K562 (cell line): ENCODE data around the gene FERMT3. TPM values are rescaled to one million over a fixed set of nuclear protein-coding genes. Genes with fewer than 3 reads are reported as not detected.
A peak's percentile ranks its signal among the peaks of the same experiment; 100 is the strongest.

ENCODE experiments used
- CEBPG ChIP-seq, 3 experiments: fragments of 200-800 bp in 1 of 3; sonication (Bioruptor generic) in 1 of 3; sonication (generic) in 1 of 3; formaldehyde crosslinking in 1 of 3; IDR thresholded peaks in 2 of 3; conservative IDR thresholded peaks in 1 of 3; 2 replicates each; pipeline versions ENCODE4 v1.6.1 to v1.8.0; 2016 to 2022; ENCODE audit warnings: missing compliant biosample characterization in 2 of 3, missing genetic modification characterization in 2 of 3, mild to moderate bottlenecking in 1 of 3, missing genetic modification reagents in 1 of 3
- HMGXB4 ChIP-seq: sonication (generic); formaldehyde crosslinking; IDR thresholded peaks from 2 replicates; pipeline ENCODE4 v1.8.1; 2023; ENCODE audit warnings: mild to moderate bottlenecking, missing genetic modification reagents
- IRF2 ChIP-seq: sonication (generic); formaldehyde crosslinking; IDR thresholded peaks from 2 replicates; pipeline ENCODE4 v1.8.1; 2022; ENCODE audit warnings: mild to moderate bottlenecking, missing genetic modification reagents
- KDM1A ChIP-seq, 2 experiments: fragments of 450-650 bp; IDR thresholded peaks; 2 replicates each; pipeline ENCODE4 v1.6.1; 2016; ENCODE audit warnings: mild to moderate bottlenecking in 2 of 2
- MED1 ChIP-seq: sonication (generic); formaldehyde crosslinking; IDR thresholded peaks from 2 replicates; pipeline ENCODE4 v1.8.1; 2023; ENCODE audit warnings: missing genetic modification reagents, borderline replicate concordance
- MYBL2 ChIP-seq, 2 experiments: fragments of 450-650 bp in 1 of 2; sonication (generic) in 1 of 2; formaldehyde crosslinking in 1 of 2; IDR thresholded peaks; 2 replicates each; pipeline versions ENCODE4 v1.6.1 to v1.8.1; 2017 to 2022; ENCODE audit warnings: borderline replicate concordance in 1 of 2, inconsistent platforms in 1 of 2, low read depth in 1 of 2, mild to moderate bottlenecking in 1 of 2, missing genetic modification reagents in 1 of 2, moderate library complexity in 1 of 2
- MYNN ChIP-seq, 2 experiments: sonication (generic); formaldehyde crosslinking in 1 of 2; IDR thresholded peaks; 2 replicates each; pipeline versions ENCODE4 v1.5.0 to v1.6.1; 2016 to 2020; ENCODE audit warnings: antibody characterized with exemption in 1 of 2, missing genetic modification reagents in 1 of 2
- NKRF ChIP-seq: fragments of 450-650 bp; IDR thresholded peaks from 2 replicates; pipeline ENCODE4 v1.6.1; 2016; ENCODE audit warnings: borderline replicate concordance
- PRDM10 ChIP-seq: fragments of 450-650 bp; IDR thresholded peaks from 2 replicates; pipeline ENCODE4 v1.6.1; 2018; ENCODE audit not compliant: partially characterized antibody
- TFAM ChIP-seq: fragments of 250-450 bp; sonication (Bioruptor Pico); conservative IDR thresholded peaks from 2 replicates; pipeline ENCODE4 v1.5.0; 2021; ENCODE audit warnings: mild to moderate bottlenecking, moderate library complexity
- WHSC1 ChIP-seq: IDR thresholded peaks from one replicate; pipeline ENCODE4 v1.6.1; 2012; ENCODE audit warnings: low read length, control low read depth, inconsistent platforms
- ZBTB43 ChIP-seq: sonication (generic); formaldehyde crosslinking; IDR thresholded peaks from 2 replicates; pipeline ENCODE4 v1.8.0; 2023; ENCODE audit warnings: mild to moderate bottlenecking, missing genetic modification reagents
- ZNF274 ChIP-seq: IDR thresholded peaks from 2 replicates; pipeline ENCODE4 v1.6.1; 2011; ENCODE audit warnings: low read depth, mild to moderate bottlenecking, low read length, moderate library complexity, borderline replicate concordance
- ZNF311 ChIP-seq: fragments of 250-450 bp; sonication (Bioruptor Pico); IDR thresholded peaks from 2 replicates; pipeline ENCODE4 v1.4.0; 2020; ENCODE audit warnings: mild to moderate bottlenecking, moderate library complexity
- ZNF316 ChIP-seq: fragments of 450-650 bp; IDR thresholded peaks from 2 replicates; pipeline ENCODE4 v1.6.1; 2016
- ZNF511 ChIP-seq: sonication (generic); formaldehyde crosslinking; IDR thresholded peaks from 2 replicates; pipeline ENCODE4 v1.8.0; 2022; ENCODE audit warnings: mild to moderate bottlenecking, missing genetic modification reagents
- polyA plus RNA-seq, 8 experiments: library from polyadenylated mRNA; depleted of rRNA in 4 of 8; stranded (reverse) in 5 of 8; unstranded in 3 of 8; fragments of >200 nt; fragmentation: Nextera tagmentation in 2 of 8; fragmentation: Illumina TruSeq in 1 of 8; extraction: Ambion mirVana in 2 of 8; extraction: Trizol in 1 of 8; gene quantifications; 2 replicates each; pipeline versions ENCODE4 v1.2.1 to v1.2.3, GENCODE V29; 2011 to 2014; ENCODE audit warnings: inconsistent platforms in 1 of 8, missing spikeins in 1 of 8
- total RNA-seq, 7 experiments: library from RNA; depleted of rRNA in 6 of 7; stranded (reverse); fragments of >200 nt in 6 of 7; fragmentation: Illumina TruSeq in 2 of 7; extraction: Trizol in 2 of 7; gene quantifications; 2 replicates each; pipeline versions ENCODE4 v1.2.1 to v1.2.3, GENCODE V29; 2011 to 2021; ENCODE audit warnings: low replicate concordance in 1 of 7

Gene FERMT3
- total and polyA plus RNA-seq, 9 of the 15 experiments (the other 6 are each of a cell fraction or from before 2014, with no cell fraction given) = 3.2 to 275 (median 79.7) TPM

- TF ChIP-seq PRDM10 (peak; percentile 58), IRF2 (CRISPR knock-in tag) (0 out of 2 replicates have a peak, but pooled peaks have one; percentile 50), CEBPG (CRISPR knock-in tag; IDR thresholded peaks at IDR 0.05) (no peak), CEBPG (tag; conservative IDR thresholded peaks at IDR 0.05 in 1 of 2, IDR thresholded peaks at IDR 0.05 in 1 of 2) (no peak), NKRF (peak; percentile 71; the same call in 1 of the 2 replicates), WHSC1 (no peak), ZBTB43 (CRISPR knock-in tag) (no peak), MED1 (CRISPR knock-in tag) (no peak), TFAM (CRISPR knock-in tag) (no peak), MYNN (IDR thresholded peaks at IDR 0.05) (0 out of 2 replicates have a peak, but pooled peaks have one; percentile 37), MYNN (CRISPR knock-in tag; IDR thresholded peaks at IDR 0.05) (no peak), MYBL2 (IDR thresholded peaks at IDR 0.05; ENCODE audit: low read depth) (no peak), MYBL2 (CRISPR knock-in tag; IDR thresholded peaks at IDR 0.05; ENCODE audit: borderline replicate concordance) (no peak), ZNF311 (CRISPR knock-in tag) (no peak), ZNF511 (CRISPR knock-in tag) (no peak), HMGXB4 (no peak), ZNF316 (no peak), KDM1A (IDR thresholded peaks at IDR 0.05) (peak in 1 of 2 experiments; percentile 83; a peak in 2 of 4 replicates), ZNF274 (no peak)
These were observed 39.5 kb downstream of the FERMT3 start (continued) for GRCh38 chr11:64245797-64246620.
